Activated CD8-positive, alpha-beta memory T cell treated with anti-CD3 and anti-CD28 coated beads, Interleukin-2, amount 50 U/mL, for 4 hours (primary cell): ENCODE results near the gene FGD4.
"Not testable (repeated sequence)": the region's sequence is repeated elsewhere in the genome, so short reads cannot be mapped to it uniquely, and the experiment has no call there.

Source experiments
- DNase-seq: peaks from one replicate; pipeline ENCODE4 v3.0.0-alpha.2; 2020

Gene FGD4

DNA sequence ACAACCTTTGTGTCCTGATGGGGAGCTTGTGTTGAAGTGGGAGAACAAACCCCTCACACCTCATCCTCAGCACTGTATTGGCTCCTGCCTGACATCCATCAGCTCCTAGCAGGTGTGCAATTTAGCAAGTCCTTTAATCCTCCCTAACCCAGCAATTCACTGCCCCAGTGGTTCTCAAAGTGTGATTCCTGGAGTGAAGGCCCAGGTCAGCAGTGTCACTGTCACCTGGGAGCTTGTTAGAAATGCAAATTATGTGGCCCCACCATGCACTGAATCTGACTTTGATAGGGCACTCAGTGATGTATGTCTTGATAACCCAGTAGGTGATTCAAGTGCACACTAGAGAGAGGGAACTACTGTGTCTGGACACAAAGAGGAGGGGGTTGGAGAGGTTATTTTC lies 133.6 kb downstream of the FGD4 start:
- no peak for DNase-seq

DNA sequence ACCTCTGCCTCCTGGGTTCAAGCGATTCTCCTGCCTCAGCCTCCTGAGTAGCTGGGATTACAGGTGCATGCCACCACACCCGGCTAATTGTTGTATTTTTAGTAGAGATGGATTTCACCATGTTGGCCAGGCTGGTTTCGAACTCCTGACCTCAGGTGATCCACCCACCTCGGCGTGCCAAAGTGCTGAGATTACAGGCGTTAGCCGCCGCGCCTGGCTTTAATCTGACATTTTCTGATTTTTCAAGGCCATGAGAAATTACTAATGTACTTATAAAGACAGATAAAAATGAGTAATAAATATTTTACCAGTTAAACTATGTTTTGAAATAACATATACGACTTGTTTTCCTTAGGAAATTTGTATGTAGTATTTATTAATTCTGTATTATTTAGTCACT lies 134.1 kb downstream of the FGD4 start:
- not testable (repeated sequence) for DNase-seq

DNA sequence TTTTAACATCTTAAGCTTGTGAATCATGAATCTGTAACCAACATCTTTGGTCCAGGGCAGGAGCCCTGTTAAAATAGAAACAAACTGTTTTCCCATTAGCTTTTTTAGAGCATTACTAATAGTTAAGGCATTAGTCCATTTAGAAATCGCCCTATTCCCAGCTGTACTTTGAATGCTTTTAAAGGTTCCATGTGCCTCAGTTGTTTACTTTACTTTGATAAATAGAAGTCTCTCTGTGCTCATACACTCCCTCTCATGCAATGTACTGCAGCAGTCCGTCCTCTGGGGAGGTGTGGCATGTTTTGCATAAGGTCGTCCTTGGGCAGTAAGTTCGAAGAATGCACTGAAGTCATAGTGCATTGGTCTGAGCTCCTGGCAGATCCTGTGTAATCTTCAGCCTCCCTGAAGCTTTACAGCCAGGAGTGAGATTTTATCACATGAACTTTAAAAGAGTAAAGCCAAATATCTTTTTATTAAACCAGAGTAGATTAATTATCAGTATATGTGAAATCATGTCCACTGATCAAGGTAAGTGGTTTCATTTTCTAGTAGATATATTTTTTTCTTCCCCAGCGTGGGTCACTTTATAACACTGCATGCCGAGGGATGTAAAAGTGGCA lies 134.7 kb downstream of the FGD4 start:
- no peak for DNase-seq

DNA sequence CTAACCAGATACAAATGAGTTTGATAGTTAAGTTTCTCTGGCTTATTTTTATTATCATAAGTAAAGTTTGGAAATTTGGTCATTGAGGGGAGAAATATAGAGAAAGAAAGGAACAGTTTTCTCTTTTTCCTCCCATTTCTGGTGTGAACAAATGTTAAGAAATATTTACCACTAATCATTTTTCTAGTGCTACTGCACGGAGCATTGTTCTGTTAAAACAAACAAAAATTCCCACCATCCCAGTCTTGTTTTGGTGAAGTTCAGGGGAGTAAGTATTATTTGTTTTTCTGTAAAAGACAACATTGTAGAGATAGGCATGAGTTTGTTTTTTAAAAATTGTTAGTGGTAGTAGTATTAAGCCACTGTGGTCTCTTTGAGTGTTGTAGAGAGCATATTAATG lies 135.3 kb downstream of the FGD4 start:
- no peak for DNase-seq

DNA sequence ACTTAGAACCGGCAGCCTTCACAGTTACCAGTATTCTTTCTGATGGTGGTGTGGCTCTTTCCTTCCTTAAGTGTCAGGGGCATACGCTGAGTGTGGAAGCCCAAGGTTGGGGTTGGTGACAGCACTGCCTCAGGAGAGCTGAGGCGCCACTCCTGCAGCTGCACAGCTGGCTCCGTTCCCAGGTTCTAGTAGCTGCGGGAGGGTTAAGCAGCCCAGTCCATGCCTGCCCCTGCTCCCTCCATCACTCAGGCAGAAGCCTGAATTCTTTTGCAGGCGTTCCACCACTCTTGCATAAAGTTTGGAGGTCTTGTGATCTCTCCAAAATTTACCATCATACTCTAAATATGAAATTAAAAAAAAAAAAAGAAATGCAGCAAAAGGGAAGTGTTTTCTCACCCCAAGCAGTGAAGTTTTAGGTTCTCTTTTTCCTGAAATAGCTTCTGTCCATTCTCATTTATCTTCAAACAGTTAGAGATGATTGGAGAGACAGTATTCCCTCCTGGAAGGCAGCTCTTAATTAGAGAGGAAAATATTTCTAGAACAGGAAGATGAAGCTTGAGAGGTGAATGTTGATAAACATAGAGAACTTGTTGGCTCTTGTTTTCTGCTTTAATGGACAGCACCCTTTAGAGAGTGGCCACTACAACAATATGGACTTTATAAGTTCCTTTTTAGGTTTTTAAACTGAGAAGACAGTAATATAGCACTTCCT lies 136.1 kb downstream of the FGD4 start:
- no peak for DNase-seq

DNA sequence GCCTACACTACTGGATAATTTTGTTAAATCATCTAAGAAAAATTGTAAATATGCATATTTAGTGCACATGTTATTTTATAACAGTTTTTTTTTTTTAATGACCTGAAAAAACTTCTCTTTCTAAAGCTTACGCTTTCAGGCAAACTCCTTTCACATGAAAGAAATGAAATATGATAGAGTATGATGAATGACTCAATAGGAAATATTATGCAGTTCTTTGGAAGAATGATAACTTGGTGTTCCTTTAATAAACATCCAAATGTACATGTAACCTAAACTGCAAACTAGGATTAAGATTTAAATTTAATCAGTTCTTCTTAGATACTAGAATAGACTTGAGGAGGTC lies 136.6 kb downstream of the FGD4 start:
- no peak for DNase-seq

DNA sequence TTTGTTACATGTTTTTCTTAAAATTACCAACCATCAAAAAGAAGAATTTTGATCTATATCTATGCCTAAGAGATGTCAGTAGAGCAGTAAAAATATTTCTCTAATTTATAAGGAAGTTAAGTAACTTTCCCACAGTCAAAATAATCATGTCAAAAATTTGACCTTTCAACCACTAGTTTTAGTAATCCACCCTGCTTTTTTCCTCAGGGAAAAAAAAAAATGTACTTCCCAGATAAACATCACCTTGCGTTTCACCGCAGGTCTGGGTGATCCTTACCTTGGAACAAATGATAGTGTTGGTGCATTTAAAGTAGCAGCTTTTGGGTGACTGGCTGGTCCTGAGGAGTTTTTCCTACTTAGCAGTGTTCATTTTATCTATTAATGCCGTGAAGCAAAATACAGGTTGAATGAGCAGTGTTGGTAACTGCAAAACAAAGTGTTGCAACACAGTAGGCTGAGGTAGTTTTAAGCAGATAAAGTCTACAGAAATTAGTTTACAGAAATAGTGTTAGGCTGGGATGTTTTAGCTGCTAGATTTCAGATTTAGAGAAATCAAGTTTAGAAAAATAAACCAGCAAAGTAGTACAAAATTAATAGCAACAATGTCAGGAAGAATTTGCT lies 142.5 kb downstream of the FGD4 start:
- no peak for DNase-seq

DNA sequence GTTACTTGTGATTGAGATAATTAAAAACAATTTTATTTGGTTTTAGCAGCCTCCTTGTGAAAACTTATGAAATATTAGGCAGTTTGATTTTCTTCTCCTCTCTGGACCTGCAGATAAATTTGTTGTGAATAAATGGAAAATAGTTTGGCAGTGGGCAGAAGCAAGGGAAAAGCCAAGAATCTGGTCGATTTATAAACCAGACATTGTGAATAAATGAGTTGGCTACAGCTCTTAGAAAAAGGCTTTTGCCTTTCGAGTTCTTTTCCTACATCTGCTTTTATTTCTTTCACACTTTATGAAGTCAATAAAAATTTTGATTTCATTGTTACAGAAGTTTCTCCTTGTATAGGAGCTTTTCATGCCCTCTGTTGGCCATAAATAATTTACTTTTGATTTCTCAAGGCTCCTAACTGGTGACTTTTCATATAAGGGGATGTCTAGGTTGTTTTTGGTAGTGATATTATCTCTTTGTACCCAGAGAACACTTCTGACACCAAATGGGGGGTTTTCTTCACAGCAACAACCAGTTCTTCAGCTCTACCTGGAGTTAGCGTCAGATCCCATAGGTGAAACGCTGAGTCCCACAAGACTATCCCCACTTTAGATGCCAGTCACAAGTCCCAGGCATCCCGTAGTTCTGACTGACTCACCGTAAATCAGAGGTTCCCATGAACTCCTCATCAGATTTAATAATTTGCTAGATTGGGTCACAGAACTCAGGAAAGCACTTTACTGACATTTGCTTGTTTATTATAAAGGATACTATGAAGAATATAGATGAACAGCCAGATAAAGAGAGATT lies 143.3 kb downstream of the FGD4 start:
- DNase-seq: no peak

DNA sequence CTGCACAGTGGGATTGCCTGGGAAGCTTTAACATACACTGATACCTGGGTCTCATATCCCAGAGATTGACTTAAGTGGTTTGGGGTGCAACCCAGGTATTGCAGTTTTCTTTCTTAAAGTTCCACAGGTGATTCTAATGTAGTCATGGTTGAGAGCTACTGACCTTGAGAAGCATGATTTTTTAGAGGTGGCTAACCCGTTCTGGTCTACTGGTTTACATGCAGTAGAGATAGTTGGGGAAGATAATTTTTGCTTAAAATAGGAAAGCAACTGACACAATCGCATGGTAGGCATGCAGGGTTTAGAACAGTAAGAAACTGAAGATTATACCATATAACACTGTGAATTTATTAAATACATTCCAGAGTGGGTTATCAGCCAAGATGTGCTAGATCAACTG lies 145.5 kb downstream of the FGD4 start:
- no peak for DNase-seq

DNA sequence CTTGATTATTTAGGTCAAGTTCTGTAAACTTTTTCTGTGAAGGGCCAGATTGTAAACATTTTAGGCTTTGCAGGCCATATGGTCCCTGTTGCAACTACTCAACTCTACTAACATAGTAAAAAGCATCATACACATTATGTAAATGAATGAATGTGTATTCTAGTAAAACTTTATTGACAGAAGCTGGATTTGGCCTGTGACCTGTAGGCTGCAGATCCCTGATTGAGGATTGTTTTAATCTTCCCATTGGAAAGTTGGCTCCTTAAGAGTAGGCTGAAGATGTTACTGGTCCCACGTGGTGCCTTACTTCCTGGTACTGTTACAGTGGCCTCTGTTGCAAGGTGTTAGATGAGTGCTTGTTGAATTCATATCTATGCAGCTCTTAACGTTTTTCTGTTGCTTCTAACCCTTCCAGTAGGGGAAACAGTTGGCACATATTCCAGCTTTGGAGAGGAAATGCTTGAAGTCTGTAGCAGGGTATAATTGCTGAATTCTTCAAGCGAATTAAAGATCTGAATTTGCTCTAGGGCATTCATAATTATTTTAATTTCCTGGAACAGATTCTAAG lies 146.1 kb downstream of the FGD4 start:
- DNase-seq: no peak

DNA sequence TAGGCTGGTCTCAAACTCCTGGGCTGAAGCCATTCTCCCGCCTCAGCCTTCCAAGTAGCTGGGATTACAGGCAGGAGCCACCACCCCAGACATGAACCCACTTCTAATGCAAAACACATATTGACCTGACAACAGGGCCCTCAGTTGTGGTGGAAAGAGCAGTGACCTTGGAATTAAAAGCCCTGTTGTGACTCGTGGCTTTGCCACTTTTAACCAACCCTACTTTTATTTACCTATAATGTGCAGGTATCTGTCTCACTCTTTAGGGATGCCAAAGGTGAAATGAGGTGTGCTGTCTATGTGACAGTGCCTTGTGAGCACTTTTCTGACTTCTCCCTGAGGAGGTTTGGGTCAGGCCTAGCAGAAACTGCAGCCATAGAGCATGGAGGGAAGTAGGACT lies 146.9 kb downstream of the FGD4 start:
- no peak for DNase-seq

DNA sequence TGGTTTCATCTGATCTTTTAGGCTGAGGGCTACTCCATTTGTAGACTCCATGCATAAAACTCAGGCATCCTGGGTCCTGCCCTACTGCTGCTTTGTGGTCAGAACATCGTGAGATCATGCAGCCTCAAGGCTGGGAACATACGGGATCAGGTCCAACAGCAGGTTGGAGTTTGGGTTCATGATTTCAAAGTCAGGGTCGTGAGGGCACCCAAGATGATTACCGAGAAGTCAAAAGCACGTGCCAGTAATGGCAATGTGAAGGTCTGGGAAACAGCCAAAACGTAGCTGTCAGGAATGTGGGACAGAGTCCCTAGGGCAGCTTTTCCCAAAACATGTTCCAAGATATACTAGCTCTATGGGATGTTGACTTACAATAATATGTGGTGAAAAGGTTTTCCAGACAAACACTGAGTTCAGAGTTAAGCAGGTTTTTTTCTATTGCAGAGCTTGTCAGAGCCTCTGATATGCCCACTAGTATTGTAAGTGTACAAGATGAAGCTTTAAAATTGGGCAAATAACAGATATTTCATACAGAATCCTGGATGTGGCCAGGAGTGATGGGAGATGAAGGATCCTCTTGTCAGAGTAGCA lies 149.4 kb downstream of the FGD4 start:
- DNase-seq: no peak

DNA sequence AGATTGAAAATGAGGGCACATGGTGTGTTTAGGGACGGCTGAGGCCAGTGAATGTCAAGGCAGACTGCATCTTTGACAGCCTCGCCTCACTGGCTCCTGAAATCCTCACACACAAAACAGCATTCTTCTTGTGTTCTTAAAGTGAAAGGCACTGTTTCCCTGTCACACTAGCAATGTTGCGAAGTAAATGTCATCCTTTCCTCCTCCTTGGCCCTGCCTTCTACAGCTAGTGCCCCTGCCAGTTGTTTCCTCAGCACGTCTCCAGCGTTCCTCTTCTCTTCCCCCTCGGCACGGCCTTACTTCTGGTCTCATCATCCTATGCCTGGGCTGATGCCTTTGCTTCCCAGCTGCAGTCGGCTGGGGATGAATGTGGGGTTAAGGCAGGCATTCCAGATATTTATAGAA lies 150.3 kb downstream of the FGD4 start:
- DNase-seq: no peak

DNA sequence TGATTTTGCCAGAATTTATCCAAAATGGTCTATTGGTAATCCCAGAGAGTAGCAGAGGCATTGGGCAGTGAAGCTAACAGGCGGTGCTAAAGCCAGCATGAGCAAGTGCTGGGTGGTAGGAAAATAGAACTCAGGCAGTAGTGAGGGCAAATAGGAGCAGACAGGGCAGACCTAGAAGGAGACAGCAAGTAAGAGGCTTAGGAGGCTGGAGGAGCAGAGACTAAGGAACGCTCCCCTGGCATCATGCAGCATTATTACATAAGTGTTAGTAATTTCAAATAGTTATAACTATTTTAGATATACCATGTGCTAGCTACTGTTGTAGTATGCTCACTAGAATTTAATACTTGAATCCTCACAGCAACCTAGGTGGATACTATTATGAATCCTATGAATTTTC lies 151.7 kb downstream of the FGD4 start:
- DNase-seq: no peak

DNA sequence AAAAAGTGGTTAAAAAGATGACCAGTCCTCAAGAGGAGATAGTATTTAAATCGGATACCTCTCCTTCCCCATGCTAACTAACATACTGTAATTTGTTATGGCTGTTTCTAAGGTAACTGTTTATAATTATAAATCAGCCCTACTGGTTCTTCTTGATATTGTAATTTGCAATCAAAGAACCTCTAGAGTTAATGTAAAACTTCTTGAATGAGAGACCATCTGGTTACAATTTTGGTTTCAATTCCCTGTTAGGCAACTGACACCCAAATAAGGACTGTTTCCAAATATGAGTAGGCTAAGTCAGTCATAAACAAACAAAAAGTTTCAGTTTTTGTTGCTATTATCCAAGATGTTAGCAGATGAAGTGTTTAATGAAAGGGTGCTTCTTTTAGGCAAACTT lies 159.5 kb downstream of the FGD4 start:
- no peak for DNase-seq

DNA sequence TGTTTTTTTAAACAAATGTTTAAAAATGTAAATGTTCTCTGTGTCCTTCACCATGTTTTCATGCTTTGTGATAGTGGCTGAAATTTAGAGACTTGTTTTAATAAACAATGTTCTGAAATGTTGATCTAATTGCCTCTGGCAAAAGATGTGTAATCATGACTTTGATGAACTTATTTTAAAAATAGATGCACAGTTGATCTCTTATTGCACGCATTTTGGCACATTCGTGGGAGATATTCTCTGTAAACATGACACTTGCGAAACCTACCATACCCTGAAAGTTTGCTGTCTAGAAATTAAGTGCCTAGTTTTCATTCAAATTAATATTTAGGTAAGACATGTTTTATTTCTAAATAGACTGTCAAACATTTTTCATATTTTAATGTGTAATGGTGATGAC lies 160.1 kb downstream of the FGD4 start:
- DNase-seq: no peak

DNA sequence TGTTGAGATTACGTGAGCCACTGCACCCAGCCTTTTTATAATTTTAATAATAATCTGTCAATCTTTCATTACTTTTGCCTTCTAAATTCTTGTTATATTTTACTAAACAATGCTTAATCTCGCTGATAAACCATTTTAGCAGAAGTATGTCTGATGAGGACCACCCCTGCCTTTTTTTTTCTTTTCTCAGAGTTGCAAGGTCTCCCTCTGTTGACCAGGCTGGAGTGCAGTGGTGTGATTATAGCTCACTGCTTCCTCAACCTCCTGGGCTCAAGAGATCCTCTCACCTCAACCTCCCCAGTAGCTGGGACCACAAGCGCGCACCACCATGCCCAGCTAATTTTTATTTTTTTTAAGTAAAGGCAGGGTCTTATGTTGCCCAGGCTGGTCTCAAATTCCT lies 161.2 kb downstream of the FGD4 start:
- DNase-seq: no peak

DNA sequence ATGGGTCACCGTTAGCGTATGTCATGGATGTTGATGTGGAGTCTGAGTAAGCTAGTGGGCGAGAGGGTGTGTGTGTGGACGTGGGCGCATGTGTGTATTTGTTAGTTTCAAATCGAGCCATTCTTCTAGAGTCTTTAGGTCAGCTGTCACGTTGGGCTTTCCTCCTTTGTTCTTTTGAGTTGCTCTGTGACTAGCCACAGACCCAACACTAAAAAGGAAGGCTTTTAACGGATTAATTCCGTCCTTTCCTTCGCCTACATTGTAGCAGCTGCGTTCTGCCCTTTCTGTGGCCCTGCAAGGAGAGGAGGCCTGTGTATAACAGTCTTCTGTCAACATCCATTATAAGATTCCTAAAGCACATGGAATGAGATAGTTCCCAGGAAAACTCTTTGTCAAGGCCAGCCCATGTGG lies 162.6 kb downstream of the FGD4 start:
- no peak for DNase-seq

DNA sequence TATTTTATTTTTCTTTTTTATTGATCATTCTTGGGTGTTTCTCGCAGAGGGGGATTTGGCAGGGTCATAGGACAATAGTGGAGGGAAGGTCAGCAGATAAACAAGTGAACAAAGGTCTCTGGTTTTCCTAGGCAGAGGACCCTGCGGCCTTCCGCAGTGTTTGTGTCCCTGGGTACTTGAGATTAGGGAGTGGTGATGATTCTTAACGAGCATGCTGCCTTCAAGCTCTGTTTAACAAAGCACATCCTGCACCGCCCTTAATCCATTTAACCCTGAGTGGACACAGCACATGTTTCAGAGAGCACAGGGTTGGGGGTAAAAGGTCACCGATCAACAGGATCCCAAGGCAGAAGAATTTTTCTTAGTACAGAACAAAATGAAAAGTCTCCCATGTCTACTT lies 163.1 kb downstream of the FGD4 start:
- not testable (repeated sequence) for DNase-seq

DNA sequence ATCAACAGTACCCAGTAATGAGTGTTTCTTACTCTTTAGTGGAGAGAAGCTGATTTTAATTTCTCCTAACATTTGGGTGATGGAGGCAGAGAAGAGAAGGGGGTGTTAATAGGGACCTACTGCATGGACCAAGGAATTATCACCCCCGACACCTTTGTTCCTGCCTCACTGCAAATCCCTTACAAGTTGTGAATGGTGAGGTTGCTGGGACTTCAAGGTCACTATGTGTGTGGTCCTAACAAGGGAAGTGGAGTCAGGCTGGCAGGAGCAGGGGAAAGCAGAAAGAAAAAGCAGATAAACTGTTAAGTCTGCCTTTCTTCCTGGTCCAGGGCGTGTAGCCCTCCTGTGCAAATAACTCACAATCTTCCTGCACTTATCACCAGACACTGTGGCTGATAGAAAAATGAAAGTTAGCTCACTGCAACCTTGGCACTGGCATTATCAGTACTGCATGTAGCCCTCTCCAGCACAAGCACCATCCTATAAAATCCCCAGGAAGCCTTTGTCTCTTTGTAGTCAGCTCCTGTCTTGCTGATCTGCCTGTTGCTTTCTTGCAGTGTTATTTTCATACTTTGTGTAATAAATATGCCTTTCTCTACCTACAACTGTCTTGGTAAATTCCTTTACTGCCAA lies 167.4 kb downstream of the FGD4 start:
- no peak for DNase-seq

DNA sequence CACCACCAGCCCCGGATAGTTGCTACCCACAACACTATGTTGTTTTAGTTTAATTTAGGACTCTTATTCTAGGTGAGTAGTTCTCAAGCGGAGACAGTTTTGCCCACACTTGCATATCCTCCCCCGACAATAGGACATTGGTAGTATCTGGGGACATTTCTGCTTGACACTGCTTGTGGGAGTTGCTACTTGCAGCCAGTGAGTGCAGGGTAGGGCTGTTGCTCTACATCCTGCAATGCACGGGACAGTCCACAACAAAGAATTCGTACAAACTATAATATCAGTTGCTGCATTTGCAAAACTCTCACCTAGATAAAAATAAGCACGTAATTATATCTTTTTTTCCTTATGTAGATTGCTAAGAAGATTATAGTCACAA lies 167.9 kb downstream of the FGD4 start:
- DNase-seq: no peak

DNA sequence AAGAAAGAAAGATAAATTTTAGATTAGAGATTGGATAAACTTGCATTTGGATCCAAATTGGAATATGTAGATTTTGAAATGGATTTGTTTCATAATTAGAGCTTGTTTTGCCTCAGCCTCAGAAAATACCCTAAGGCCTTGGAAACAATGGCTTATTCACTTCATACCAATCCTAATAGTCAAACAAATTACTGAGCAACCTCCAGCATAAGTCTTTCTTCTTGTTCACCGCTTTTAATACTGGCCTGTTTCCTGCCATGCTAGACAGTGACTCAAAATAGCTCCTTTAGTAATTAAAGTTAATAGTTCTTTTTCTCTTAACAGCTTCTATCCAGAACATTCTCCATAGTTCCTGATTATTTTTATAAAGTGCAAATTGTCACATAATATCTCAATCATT lies 168.9 kb downstream of the FGD4 start:
- no peak for DNase-seq

DNA sequence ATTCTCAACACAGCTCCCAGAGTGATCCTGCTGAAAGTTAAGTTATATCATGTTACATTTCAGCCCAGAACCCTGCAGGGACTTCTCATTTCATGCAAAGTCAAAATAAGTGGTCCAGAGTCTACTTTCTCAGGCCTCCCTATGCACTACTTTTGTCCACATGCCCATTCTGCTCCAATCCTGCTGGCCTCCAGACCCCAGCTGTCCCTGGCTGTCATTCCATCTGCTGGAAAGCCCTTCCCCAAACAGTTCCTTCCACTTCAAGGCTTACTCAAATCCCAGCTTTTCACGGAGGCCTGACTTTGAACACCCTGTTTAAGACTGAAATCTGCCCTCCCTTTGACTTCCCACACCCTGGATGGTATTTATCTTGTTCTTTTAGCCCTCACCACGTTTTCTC lies 169.9 kb downstream of the FGD4 start:
- no peak for DNase-seq
